M059J (cell line): ENCODE measurements around the gene MSLN. TPM values are rescaled to one million over a fixed set of nuclear protein-coding genes. Genes with fewer than 3 reads are reported as not detected.
"Not testable (repeated sequence)": the region's sequence is repeated elsewhere in the genome, so short reads cannot be mapped to it uniquely, and the experiment has no call there.

Source experiments
- DNase-seq: peaks from one replicate; pipeline ENCODE4 v3.0.0-alpha.2; 2012; ENCODE audit warnings: low read depth
- total RNA-seq: library from RNA; depleted of rRNA; stranded (reverse); fragments of >200 nt; shearing (Covaris generic); gene quantifications from 2 replicates; pipeline ENCODE4 v1.2.3, GENCODE V29; 2014

MSLN gene
- total RNA-seq, 1 experiment from 2014 or later: 1.7 TPM

DNA sequence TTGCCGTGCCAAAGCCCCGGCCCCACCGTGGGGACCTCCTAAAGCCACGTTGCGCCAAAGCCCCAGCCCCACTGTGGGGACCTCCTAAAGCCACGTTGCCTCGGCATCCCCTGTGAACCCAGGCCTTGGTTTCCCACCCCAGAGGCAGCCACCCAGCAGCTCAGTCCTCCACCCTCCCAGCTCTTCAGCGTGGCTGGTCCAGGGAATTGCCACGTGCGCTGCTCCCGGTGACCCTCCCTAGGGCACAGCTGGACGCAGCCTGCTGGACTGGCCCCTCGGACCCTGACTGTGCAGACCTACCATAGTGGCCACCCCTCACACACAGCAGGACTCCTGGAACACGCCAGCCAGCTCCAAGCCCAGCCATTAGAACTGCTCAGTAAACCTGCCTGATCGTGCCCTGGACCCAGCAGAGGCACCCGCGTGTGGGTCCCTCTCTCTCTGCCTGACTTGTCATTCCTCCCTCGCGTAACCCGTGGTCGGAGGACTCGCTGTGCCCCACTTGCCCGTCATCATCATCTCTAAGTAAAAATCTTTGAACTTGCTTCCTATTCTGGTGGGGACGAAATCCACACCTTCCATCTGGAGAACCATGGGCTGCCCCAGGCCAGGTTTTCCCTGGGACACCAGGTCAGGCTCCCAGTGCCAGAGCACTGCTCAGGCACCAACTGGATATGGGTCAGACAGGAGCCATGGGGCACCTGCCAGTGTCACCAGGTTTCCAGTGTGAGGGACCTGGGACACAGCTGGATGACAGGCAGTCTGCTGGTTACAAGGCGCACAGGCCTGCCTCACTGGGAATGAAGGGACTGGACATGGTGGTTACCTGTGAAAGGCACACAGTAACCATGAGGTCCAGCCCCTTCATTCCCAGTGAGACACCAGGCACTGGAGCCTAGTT lies 25.3 kb upstream of the MSLN start:
- no peak for DNase-seq

DNA sequence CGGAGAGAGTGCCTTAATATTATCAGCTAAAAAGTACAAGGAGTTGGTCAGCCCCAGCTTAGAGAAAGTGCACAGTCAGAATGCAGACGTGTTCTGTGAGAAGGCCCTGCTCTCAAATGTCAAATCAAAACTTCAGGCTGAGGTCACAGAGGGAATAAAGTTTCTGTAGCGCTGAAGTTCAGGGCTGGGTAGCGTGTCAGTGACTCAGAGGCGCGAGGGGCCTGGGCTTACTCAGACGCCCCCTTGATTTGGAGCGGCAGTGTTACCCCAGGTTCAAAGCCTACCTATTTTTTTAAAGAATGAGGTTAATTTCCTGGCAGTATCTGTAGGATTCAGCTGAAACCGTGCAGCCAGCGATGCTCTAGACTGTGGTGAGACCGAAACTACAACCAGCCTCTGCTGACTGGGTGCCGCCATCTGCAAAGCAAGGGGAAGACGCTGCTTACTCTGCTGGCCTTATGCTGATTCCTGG lies 24.5 kb upstream of the MSLN start:
- DNase-seq: no peak

DNA sequence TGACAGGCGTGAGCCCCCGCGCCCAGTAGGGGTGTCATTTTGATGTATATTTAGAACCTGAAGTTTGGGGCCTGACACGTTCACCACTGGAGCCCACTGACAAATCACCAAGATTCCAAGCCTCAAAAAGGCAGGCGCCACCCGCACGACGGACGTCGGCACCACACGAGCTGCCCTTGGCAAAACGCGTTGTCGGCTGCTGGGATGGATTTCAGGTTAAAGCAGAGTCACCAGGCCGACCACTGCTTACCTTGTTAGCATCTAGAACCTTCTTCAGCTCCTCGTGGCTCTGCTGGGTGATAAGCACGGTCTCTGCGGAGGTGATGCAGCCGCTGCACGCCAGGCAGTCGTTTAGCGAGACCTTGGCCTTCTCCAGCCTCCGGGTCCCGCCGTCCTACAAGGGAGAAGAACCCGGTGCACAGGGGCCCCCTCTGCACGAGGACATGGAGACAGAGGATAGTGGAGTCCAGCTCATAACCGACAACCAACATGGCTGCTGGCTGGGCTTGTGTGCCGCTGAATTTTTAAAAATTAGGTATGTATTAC lies 23.5 kb upstream of the MSLN start:
- no peak for DNase-seq

DNA sequence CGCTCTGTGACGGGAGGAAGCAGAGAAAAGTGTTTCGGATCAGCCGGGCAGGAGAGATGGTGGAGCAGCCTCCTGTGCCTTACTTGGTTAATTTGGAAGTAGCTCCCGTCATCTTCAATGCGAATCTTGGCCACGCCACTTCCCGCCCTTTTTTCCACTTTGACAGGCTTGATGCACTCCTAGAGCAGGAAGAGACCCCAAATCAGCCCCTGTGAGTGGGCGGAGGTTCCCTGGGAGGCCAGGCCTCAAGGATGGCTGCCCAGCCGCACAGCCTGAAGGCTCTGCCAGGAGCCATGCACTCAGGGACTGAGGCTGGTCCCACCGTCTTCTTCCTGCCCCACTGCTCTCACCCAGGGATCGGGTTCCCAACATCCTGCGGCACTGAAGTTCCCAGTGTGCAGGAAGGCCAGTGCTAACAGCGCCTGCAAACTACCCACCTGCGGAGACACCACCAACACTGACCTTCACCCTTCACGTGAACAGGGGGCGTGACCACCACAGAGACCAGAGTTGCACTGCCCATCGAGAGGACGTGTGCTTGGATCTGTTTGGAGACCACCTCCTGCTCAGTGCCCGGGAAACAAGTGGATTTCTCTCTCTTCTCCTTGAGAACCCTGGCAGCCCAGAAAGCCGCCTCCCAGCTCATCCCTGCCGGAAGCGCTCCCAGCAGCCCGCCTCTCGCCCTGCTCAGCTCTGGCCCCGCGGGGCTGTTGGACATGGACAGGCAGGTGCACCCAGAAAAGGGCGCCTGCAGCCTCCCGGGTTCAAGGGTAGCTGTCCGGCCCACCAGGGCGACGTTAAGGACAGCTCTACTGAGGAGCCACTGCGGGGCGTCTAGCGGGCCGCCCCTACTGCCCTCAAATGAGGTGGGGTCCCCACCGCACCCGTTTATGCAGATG lies 20.7 kb upstream of the MSLN start:
- no peak for DNase-seq

DNA sequence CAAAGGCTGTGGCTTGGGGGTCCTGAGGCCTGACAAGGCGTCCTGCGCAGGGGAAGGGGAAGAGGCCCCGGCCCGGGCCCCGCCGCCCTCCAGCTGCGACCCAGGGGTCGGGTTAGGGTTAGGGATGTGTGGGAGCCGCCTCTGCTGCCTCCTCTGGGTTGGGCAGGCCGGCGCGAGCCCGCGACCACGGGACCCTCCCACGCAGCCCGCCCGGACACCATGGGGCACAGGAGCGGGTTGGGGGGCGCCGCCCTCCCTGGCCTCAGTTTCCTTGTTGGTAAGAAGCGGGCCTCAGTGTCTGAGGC lies 20.1 kb upstream of the MSLN start:
- no peak for DNase-seq

DNA sequence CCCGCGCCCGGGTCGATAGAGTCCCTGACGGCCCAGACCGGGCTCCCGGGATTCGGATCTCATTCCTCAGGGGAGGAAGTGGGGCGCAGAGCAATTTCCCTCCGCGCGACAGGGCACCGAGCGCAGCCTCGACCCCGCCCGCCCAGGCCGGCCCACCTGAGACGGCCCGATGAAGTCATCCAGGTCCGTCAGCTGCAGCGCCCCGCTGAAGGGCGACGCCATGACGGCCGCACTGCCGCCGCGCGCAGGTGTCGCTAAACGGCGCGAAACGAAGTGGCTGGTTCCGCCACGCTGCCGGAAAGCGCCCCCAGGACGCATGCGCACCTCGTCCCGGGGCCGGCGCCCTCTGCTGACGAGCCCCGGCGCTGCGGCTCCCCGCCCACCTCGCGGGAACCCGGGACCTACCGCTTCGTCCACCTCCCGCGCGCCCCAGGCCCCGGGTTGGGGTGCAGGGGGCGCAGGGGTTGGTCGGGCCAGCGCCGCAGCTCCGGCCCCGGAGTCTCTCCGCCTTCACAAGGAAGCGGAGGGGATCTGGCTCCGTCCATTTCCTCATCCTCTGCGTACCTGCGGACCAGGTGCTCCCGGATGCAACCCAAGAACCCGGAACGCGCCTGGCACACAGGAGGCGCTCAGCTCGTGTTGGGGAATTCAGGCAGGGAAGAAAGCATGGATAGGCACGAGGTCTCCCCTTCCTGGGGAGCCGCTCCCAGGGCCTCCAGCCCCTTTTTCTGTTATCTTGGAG lies 19.6 kb upstream of the MSLN start, which contains the start of gene CIAO3:
Gene CIAO3, minus strand, starts transcription at position 234 of the 742 bp plus-strand sequence. Its CDS starts 12 bp downstream, at position 222.
- peak; percentile 82 for DNase-seq

DNA sequence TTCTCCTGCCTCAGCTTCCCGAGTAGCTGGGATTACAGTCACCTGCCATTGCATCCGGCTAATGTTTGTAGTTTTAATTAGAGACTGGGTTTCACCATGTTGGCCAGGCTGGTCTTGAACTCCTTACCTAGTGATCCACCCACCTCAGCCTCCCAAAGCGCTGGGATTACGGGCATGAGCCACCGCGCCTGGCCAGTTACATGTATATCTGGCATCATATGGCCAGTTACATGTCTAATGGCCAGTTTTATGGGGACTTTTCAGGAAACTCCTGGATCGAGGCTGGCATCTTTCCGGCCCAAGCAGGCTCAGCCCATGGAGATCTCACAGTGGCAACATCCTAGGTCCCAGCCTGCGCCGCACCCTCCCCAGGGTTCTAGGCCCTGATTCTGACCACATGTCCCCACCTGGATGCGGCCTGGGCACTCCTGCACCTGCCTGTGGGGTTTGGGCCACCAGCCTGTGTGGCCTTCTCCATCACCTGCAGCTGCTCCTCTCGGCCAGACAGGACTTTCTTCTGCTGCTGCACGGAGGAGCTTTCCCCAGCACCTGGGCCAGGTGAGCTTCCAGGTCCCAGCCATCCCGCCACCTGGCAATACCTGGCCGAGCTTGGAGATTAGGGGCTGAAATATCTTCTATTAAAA lies 18.4 kb upstream of the MSLN start:
- no peak for DNase-seq

DNA sequence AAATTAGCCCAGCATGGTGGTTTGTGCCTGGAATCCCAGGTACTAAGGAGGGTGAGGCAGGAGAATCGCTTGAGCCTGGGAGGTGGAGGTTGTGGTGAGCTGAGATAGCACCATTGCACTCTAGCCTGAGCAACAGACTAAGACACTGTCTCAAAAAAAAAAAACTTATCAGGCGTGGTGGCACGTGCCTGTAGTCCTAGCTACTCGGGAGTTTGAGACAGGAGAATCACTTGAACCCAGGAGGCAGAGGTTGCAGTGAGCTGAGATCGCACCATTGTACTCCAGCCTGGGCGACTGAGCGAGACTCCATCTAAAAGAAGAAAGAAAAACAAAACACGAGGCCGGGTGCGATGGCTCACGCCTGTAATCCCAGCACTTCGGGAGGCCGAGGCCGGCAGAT lies 17.6 kb upstream of the MSLN start:
- DNase-seq: not testable (repeated sequence)

DNA sequence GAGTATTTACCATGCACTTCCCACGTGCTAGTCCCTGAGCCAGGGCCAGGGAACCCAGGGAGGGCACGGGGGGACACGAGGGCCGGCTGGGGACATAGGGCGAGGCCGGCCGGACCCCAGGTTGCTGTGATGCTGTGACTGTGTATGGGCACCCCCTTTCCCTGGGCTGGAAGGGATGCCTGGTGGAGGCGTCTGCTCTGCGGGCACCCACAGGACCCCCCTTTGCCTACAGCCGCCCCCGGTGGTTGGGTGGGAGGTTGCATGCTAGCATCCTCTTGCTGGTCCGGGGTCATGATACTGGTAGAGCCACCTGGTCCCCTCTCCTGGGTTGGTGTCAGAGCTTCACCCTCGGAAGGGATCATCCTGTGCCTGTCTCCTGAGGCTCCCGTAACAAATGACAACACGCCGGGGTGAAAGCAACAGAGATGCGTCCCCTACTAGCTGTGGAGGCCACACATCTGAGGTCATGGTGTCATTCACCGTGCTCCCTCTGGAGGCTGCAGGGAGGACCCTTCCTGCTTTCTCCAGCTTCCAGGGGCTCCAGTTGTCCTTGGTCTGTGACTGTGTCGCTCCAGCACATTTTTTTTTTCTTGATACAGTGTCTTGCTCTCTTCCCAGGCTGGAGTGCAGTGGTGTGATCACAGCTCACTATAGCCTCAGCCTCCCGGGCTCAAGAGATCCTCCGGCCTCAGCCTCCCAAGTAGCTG lies 16.6 kb upstream of the MSLN start:
- no peak for DNase-seq

DNA sequence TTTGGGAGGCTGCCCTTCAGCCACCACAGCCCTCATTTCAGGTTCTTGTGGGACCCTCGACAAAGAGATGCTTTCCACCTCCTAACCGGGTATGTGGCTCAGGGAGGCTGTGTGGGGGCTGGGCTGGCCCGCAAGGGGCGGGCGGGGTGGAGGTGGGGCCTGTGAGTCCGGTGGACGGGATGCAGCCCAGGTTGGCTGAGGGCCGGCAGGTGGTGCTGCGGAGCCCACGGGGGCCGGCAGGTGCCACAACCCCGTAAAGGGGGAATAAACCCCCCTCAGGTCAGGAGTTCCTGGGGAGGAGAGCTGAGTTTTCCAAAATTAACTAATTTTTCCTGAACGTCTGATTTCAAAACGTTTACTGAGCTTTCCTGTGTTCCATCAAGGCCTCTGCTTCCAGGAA lies 14.8 kb upstream of the MSLN start:
- no peak for DNase-seq

DNA sequence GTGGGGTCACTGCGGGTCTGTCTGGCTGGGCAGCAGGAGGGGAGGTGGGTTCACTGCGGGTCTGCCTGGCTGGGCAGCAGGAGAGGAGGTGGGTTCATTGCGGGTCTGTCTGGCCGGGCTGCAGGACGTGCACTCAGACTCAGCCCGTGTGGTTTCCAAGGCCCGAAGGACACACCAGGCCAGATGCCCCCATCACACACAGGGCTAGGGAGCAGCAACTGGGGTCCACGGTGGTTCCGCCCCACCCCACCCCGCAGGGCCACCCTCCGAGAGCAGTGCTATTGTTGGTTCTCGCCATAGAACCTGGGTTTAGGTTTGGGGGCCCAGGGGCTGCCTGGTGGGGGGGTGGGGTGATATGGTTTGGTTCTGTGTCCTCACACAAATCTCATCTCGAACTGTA lies 13.9 kb upstream of the MSLN start:
- no peak for DNase-seq

DNA sequence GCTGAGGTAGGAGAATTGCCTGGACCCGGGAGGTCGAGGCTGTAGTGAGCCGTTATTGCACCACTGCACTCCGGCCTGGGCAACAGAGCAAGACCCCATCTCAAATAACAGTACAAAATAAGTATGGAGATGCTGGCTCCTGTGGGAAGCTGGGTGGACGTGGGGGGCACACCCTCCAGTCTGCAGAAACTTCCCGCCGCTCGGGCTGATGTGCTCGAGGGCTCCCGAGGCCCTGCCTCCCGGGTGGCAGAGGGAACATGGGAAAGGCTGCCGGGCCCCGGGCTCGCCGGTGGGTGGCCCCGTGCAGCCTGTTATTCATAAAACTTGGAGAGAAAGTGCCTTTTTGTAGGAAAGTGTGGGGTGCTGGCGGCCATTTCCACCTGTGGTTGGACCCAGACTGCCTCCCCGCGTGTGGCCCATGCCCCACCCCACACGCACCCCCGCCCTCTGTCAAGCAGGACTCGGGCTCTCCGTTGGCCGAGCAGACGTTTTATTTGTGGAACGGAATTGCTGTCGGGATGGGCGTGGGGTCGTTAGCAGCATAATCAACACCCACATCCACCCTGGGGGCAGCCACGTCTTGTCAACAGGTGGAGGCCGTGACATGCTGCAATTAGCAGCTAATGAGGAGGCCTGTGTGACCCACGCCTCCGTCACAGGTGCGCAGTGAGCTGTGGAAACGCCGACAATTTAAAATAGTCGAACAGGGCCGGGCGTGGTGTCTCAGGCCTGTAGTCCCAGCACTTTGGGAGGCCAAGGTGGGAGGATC lies 12.4 kb upstream of the MSLN start:
- DNase-seq: no peak

DNA sequence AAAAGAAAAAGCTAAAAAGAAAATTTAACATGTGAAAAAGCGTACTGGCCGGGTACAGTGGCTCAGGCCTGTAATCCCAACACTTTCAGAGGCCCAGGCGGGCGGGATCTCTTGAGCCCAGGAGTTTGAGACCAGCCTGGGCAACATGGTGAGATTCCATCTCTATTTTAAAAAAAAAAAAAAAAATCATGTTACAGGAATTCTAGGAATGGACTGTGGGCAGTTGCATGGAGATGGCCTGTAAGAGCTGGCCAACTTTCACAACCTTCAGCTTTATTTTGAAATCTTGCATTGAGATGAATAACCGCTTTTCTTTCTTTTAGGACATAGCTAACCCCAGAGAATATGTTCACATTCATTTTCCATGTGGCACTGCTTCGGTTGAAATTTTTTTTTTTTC lies 11.5 kb upstream of the MSLN start:
- DNase-seq: peak; percentile 42

DNA sequence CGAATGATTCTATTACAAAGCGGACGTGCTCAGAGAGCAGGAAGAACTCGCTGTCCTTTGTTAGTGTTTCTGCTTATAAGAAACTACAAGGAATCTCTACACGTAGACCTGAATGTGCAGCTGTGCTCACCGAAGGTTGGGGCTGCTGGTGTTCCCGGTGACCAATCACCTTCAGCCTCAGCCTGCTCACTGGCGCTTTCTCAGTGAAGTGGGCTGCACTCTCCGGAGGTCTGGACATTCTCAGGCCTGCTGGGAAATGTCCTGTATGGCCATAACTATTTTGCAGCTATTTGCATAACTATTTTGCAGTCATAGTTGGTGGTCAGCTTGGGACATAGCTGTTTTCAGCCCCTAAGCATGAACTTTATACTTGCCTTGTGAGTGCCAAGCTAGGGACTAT lies 10.0 kb upstream of the MSLN start:
- DNase-seq: no peak

DNA sequence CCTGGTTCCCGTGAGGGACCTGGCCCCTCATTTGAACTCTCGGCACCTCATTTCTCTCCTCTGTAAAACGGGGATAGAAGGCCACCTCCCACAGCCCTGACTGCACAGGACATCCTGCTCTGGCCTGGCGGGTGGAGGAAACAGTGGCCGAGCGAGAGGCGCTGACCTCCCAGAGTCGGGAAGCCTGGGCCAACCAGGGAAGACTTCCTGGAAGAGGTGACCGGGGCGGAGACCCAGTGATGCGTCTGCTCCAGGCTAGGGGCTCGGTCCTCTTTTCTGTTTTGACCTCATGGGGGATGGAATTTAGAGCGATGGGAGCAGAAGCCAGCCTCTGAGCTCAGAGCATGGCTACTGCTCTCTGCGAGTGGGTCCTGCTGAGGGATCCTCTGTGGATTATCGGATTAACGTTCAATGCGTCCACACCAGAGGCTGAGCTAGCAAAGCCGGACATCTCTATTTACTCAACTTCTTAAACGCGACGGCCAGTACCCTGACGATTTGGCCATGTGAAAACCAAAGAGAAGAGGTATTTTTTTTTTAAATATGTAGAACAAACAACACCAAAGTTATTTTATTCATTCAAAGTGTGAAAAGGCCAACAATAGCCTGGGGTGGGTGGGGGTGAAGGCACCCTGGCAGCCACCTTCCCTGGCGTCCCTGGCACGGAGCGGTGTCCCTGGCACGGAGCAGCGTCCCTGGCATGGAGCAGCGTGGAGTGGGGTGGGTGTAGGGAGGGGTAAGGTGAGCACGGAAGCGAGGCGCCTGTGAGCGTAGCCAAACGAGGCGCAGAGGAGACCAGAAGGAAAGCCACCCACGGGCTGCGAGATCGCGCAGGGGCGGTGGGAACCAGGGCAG lies 9.2 kb upstream of the MSLN start:
- DNase-seq: no peak

DNA sequence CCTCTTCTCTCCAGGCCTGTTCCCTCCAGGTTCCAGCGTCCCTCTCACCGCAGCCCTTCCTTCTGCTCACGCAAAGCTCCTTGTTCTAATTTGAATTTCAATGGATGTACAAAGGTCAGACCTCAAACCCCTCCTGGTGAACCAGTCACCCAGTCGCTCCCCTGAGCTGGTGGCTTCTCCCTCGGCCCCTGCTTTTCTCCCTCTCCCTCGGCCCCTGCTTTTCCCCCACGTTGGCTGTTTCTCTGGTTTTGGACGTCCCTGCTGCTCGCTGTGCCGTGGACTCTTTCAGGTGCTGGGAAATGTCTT lies 8.6 kb upstream of the MSLN start:
- no peak for DNase-seq

DNA sequence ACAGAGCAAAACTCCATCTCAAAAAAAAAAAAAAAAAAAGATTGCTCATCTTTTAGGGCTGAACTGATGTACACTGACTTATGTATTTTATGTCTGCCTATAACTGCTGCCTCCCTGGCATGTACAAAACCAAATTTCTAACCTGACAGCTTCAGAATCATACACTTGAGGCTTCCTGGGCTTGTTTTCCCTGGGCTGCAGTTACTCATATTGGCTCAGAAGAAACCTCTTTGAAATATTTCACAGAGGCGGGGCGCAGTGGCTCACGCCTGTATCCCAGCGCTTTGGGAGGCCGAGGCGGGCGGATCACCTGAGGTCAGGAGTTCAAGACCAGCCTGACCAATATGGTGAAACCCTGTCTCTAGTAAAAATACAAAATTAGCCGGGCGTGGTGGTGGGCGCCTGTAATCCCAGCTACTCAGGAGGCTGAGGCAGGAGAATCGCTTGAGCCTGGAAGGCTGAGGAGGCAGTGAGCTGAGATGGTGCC lies 6.4 kb upstream of the MSLN start:
- not testable (repeated sequence) for DNase-seq

DNA sequence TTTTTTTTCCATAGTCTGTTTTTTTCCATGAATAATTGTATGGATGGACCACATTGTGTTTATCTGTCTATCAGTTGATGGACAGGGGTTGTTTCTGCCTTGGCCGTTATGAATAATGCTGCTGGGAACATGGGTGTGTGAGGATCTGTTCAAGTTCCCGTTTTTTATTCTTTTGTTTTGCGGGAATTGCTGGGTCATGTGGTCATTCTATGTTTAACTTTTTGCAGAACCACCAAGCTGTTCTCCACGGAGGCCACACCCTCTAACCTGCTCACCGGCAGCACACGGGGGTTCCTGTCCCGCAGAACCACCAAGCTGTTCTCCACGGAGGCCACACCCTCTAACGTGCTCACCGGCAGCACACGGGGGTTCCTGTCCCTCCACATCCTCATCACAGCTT lies 5.9 kb upstream of the MSLN start:
- DNase-seq: no peak

DNA sequence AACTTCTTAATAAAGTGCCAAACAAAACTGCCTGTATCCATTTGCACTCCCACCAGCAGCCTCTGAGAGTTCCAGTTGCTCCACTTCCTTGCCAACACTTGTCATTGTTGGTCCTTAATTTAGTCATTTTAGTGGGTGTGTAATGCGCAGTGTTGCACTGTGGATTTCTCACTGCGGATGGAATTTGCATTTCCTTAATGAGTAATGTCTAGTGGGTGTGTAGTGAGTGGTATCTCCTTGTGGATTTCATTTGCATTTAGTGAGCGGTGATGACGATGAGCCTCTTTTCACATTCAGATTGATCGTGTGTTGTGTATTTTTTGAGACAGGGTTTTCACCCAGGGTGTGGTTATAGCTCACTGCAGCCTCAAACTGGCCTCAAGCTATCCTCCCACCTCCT lies 4.1 kb upstream of the MSLN start:
- no peak for DNase-seq
